Activated naive CD4-positive, alpha-beta T cell treated with anti-CD3 and anti-CD28 coated beads, Interleukin-2, amount 50 U/mL, for 16 hours (primary cell): ENCODE results near the gene BMF.
"Not testable (repeated sequence)": the region's sequence is repeated elsewhere in the genome, so short reads cannot be mapped to it uniquely, and the experiment has no call there.

Experiments
- DNase-seq: peaks from one replicate; pipeline ENCODE4 v3.0.0-alpha.2; 2020

The BMF gene

DNA sequence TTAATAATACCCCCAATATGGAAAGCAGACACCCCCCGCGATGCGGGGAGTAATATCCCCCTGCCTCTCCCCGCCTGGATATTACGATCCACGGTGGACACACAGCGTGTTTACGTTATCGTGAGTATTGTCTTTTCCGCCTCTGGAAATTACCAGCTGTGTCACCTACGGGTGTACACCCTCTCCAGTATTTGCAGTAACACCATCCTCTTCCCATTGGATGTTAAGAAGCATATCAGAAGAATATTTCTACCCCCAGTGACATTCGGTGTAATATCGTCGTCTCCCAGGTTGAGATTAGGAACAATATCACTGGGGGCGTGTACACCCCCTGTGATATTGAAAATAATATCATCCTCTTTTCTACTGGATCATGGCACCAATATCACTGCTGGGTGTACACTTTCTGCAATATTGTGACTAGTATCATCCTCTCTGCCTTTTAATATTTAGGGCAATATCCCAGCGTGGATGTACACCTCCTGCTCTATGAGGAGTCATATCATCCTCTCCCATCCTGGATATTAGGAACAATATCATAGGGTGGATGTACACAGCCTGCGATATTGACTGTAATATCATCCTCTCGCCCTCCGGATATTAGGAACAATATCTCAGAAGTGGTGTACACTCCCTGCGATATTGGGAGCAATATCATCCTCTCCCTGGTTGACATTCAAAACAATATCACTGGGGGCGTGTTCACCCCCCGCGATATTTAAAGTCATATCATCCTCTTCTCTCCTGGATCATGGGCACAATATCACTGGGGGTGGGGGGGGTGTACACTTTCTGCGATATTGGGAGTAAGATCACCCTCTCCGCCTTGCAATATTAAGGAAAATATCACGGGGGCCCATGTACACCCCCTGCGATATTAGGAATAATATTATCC, 20.3 kb upstream of the BMF start:
- DNase-seq = peak; percentile 17

DNA sequence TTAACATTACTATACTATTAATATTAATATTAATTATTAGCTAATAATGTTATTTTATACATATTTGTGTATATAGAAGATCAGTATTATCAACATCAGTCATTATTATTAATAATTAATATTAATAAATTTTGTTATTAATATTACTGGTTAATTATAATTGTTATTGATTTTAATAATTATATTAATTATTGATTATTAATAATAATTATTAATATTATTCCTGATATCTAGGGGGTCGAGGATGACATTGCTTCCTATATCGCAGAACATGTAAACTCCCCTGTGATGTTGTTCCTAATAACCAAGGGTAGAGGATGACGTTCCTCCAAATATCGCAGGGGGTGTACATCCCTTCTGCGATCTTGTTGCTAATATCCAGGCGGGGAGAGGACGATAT, 17.3 kb upstream of the BMF start:
- DNase-seq = no peak

DNA sequence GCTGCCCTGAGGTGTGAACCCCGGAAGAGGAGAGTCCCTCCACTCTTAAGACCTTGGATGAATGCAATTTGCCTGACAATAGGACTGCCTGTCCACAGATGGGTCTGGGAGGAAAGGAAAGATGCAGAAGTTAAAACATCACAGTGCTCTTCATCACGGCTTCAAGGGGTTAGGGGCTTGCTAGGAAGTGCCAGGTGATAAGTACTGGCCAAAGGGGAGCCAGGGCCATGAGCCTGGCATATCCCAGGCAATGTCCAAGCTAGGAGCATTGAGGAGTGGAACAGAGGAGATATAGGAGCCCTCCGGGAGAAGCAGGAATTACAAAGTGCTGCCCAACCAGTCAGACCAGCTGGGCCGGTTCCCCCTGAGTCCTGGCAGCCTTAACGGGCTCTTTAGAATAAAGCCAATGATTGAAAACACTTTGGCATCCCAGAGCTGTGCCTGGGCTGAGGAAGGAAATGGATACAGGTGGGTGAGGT, 16.2 kb upstream of the BMF start:
- DNase-seq = not testable (repeated sequence)

GRCh38 chr15:40124333-40124732, 15.7 kb upstream of the BMF start:
- not testable (repeated sequence) for DNase-seq

DNA sequence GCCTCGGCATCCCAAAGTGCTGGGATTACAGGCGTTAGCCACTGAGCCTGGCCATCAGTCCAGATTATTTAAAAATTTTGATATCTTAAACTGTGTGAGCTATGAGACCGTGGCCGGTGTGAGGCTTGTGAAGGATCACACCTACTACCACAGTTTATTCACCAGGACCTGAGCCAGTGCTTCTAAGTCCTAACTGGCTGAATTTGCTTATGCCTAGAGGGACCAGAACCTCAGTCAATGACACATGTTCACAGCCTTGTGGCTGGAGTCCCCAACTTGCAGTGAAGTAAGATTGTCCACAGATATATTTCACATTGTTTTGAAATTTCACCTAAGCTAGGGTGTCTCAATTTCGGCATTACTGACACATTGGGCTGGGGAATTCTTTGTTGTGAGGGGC, 15.2 kb upstream of the BMF start:
- DNase-seq = not testable (repeated sequence)

DNA sequence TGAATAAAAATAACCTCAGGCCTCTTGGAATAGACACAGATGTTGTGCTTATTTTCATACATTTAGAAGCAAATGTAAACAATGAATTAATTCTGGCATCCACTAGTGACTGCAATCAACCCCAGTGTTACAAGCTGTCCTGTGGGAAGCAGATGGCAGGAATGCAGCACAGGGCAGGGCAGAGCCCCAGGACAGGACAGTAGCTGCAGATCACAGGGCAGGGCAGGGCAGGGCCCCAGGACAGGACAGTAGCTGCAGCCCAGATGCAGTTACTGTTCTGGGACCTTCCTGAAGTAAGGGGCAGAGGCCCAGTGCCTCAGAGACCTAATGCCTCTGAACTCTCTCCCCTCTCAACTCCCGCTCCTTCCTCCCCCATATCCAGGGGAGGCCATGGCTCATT, 14.3 kb upstream of the BMF start:
- DNase-seq = not testable (repeated sequence)

DNA sequence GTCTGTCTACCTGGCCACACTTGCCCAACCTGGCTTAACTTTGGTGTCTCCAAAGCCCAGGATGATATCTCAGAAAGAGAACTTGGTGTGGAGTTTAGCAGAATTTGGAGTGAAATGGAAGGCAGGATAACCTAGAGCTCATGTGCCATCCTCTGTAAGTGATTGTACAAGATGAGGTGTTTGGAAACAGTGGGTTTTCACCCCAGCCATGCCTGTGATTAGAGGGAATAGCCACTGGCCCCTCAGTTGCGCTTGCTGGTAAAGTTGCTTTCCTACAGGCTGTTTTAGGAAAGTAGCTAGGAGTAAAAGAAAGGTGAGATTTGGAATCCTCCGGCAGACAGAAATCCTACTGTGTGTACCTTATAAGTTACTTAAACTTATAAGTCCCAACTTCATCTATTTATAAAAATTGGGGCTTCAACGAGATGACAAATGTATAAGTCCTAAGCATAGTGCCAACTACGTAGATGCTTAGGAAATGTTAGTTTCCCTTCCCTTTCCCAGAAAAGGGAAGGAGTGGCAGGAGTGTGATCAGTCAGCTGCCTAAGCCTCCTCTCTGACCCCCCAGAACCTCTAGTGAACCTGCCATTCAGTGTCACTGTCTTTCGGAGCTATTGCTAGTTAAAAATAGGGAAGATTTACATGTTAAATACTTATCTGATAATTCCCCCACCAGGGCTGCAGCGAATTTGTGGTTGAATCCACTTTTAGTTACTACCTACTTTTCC, 13.4 kb upstream of the BMF start:
- no peak for DNase-seq

GRCh38 chr15:40118473-40118872, 9.8 kb upstream of the BMF start:
- no peak for DNase-seq

DNA sequence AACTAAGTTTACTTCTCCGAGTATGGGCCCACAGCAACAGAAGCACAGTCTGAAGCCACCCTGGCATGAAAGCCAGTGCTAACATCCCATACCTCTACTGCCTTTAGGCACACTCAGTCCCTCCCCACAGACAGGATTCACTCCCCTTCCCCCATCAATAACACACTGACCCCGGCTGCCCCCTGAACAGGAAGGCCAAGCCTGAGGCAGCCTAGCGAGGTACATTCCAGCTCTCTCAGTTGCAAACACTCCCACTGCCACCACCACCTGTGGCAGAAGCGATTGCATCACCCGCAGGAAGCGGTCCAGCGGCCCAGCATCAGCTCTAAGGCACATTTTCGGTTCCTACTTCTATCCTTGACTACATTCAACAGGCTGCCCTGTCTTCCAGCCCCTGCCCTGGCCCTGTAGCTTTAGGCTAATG, 7.0 kb upstream of the BMF start:
- DNase-seq = no peak

DNA sequence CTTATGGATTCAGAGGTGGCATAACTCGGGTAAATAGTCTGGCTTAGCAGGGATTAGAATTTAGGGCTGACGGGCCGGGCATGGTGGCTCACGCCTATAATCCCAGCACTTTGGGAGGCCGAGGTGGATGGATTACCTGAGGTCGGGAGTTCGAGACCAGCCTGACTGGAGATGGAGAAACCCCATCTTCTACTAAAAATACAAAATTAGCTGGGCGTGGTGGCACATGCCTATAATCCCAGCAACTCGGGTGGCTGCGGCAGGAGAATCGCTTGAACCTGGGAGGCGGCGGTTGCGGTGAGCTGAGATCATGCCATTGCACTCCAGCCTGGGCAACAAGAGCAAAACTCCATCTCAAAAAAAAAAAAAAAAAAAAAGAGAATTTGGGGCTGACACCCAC, 6.4 kb upstream of the BMF start:
- not testable (repeated sequence) for DNase-seq

- no peak for DNase-seq
Measured at GRCh38 chr15:40114218-40114617, 5.5 kb upstream of the BMF start.

DNA sequence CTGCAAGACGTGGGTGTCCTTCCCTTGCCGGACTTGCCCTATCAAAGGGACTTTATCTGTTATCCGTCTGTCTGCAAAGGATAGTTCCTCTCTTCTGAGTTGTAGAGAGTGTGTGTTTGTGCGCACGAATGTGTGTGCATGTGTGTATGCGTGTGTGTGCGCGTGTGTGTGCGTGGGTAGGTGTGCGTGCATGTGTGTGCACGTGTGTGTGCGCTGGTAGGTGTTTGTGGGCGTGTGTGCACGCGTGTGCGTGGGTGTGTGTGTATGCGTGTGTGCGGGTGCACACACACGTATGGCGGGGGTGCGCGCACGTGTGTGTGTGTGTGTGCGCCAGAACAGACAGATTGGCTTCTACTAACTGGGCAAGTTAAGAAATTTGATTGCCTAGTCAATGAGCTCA, 4.1 kb upstream of the BMF start:
- no peak for DNase-seq

DNA sequence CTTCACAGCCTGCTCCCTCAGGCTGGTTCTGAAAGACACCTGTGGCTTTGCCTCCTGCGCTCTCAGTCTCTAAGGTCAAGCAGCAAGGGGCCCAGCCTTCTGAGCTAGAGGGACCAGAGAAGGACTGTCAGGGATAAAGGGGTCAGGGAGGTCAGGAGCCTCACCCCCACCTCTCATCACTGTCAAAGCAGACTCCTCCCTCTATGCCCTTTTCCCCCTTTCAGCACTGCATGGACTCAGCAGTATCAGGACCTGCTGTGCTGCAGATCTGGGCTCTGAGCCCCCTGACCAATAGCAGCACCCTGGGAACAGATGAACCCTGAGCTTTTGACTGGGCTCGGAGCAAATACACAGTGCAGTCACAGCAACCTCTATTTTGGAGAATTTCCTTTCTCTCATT, 3.2 kb upstream of the BMF start:
- no peak for DNase-seq

DNA sequence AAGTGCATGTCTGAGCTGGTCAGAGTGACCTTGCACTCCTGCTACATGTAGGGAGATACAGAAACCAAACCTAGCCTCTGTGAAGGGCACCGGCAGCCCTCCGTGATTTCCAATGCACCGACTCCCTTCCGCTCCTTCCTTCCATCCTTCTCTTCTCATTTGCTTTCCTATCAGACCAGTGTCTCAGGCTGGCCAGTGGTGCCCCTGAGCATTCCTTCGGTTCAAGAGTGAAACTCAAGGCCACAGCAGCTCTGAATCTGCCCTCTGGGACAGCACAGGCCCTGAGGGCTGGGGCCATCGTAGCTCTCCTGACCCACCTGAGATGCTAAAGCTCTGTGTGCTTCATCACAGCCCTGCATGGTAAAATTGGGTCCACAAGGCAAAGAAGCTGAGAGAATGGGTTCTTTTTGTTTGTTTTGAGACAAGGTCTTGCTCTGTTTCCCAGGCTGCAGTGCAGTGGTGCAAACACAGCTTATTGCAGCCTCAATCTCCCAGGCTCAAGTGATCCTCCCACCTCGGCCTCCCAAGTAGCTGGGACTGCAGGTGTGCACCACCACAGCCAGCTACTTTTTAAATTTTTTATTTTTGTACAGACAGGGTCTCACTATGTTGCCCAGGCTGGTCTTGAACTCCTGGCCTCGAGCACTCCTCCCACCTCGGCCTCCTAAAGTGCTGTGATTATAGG, 2.3 kb upstream of the BMF start:
- no peak for DNase-seq

DNA sequence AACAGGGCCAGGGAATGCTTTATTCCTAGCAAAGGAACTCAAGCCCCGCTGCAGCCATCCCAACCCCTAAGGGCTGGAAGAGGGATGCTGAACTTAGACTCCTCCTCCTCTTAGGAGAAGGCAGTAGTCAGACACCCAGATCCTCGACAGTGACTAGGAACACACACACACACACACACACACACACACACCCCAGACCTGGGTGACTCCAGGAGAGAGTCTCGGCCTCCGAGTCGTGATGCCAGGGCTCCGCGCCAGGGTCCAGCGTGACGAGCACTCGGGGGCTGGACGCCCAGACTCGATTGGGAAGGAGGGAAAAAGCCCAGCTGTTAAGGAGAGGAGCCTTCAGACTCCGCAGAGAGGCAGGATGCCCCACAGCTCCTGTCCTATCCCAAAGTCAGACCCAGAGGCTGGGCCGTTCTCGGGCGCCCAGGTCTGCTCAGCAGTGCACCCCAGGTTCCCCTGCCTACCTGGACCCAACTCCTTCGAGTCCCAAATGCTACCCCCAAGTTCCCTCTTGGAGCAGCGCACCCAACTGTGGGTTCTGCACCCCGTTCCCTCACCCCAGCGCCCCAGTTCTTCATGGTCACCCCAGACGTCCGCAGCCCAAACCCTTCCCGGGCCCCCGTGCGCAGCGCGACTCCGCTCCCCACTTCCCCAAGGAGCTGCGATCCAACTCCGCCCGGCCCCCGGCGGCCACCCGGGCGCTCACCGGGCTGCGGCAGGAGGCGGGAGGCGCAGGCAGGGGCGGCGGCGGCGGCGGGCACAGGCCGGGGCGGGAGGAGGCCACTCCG, 421 bp downstream of the BMF start:
- DNase-seq = no peak

DNA sequence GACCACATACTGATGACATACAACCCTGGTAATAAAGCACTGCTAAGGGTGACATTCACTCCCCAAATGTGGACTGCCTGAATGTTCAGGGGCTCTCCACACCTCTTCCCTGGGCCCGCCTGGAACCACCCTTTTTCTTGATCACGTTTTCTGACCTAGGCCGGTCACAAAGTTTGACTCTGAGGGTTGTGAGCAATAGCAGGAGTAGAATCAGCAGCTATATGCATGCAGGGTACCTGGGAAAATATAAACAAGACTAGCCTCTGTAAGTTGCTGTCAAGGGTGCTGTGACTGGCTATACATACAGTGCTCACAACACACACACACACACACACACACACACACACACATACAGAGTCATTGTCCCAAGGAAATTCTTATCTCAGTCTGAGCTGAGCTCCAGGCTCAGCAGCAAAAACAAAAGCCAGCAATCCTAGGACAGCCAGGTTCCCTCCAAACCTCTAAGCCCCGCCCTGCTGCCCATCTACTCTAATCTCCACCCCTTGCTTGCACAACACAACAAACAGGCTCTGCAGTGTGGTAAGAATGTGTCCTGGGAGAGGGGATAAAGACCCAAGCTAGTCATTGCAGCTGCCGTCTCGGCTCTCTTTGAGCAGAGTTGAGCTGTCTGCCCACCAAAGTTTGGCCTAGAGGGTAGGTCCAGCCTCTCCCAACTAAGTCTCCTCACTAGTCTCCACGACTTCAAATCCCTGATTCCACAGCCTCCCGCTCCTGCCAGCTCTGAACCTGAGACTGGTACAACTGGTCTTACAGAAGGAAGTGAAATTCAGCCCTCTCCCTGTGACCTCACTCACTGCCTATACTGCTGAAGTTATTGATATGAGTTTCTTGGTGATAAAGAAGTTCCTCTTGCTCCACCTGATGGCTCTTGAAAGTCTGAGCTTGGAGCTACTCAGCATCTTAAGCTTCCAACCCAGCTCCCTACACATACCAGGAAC, 2.2 kb downstream of the BMF start:
- no peak for DNase-seq

DNA sequence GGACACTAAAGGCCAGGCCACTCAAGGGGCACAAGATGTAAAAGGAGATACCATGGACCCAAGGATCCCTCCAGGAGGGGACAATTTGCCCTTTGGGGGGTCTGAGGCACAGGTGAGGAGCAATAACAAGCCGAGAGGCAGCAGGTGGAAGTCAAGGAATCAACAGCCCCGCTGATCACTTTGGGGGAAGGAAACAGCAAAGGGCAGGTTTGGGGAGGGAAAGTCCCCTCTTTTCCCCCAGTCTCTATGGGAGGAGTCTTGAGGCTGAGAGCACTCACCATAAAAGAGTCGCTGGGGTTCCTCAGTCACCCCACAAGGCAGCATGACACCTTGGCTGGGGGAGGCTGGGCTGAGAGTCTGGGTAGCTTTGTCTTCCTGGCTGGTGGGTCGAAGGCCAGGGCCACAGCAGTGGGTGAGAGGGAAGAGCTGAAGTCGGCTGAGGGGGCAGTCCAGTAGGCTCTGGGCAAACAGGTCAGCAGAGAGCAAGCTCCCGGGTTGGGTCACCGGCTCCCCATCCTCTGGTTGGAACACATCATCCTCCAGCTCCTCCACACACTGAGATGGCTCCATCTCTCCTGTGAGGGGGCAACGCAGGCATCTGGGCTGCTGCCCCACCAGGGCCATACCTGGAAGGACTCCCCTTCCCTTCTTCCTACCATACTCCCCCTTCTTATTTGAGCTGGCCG, 3.0 kb downstream of the BMF start:
- peak; percentile 24 for DNase-seq

DNA sequence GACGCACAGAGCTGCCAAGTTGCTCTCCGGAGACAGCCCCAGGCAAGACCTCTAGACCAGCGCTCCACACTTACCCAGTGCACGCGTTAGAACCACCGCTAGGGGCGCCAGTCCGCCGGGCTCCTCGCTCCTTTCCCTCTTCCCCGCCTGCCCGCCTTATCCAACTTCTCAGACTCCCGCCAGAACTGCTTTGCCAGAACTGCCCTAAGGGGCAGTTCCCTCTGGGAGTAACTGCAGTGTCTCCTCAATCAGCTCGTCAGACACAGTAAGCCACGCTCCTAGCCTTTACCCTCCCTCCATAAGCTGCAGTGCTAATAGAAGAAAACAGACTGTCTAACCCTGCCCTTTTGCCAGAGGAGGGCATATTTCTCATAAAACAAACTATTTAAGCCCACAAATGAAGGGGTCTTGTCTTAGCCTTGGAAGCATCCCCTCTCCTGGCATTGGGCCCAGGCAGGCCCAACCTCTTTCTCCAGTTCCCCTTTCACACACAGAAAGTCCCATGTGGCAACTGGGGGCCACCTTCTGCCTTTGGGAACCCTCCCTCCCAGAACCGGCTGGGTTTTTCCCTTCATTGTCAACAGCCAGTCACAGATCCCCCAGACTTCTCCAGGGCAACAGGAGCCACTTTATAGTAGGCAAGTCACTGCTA, 3.7 kb downstream of the BMF start:
- DNase-seq = peak; percentile 78

- no peak for DNase-seq
Measured at GRCh38 chr15:40104296-40104864, 4.3 kb downstream of the BMF start.

DNA sequence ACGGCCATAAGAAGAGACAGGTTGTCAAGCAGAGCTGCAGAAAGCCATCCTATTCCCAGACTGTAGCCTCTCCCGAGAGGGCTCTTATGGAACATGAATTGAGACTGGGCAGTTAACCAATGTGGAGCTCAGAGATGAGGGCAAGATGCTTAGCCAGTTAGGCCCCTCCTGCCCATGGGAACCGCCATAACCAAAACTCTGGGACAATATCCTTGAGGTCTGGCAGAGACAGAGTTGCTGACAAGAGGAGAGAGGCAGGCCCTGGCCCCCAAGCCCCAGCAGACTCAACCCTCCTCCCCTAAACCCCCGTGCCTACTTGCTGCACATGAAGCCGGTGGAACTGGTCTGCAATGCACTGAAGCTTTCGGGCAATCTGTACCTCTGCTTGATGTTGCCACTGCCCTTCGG, 4.8 kb downstream of the BMF start:
- DNase-seq = no peak
